Neural progenitor cell (in vitro differentiated cells): ENCODE data around the gene MATN4. TPM values are rescaled to one million over a fixed set of nuclear protein-coding genes. Genes with fewer than 3 reads are reported as not detected.

Experiments used
- DNase-seq: peaks from one replicate; pipeline ENCODE4 v3.0.0-alpha.2; 2016; ENCODE audit warnings: low spot score
- H2AFZ ChIP-seq: fragments of 200-600 bp; sonication (generic); replicated peaks from 2 replicates; pipeline ENCODE4 v1.6.1; 2016; ENCODE audit warnings: antibody characterized with exemption
- H3F3A ChIP-seq: fragments of 200-600 bp; sonication (generic); 2 replicates; pipeline ENCODE4 v1.6.1; 2016; ENCODE audit warnings: antibody characterized with exemption, low read depth
- H3K27ac ChIP-seq: fragments of 200-600 bp; sonication (generic); 2 replicates; pipeline ENCODE4 v1.5.1; 2016; ENCODE audit warnings: mild to moderate bottlenecking
- H3K27me3 ChIP-seq: fragments of 200-600 bp; sonication (generic); 2 replicates; pipeline ENCODE4 v1.6.1; 2016; ENCODE audit warnings: mild to moderate bottlenecking, moderate library complexity
- H3K36me3 ChIP-seq: fragments of 200-600 bp; sonication (generic); 2 replicates; pipeline ENCODE4 v1.5.1; 2016
- H3K4me1 ChIP-seq: fragments of 200-600 bp; sonication (generic); 2 replicates; pipeline ENCODE4 v1.6.1; 2016; ENCODE audit warnings: mixed run types
- H3K4me2 ChIP-seq: fragments of 200-600 bp; sonication (generic); 2 replicates; pipeline ENCODE4 v1.6.1; 2016
- H3K4me3 ChIP-seq: fragments of 200-600 bp; sonication (generic); 2 replicates; pipeline ENCODE4 v1.5.1; 2016
- H3K79me2 ChIP-seq: fragments of 200-600 bp; sonication (generic); 2 replicates; pipeline ENCODE4 v1.6.1; 2016; ENCODE audit warnings: low read depth
- H3K9ac ChIP-seq: fragments of 200-600 bp; sonication (generic); 2 replicates; pipeline ENCODE4 v1.6.1; 2016
- H3K9me3 ChIP-seq: fragments of 200-600 bp; sonication (generic); 2 replicates; pipeline ENCODE4 v1.5.1; 2016; ENCODE audit warnings: low read depth
- H4K20me1 ChIP-seq: fragments of 200-600 bp; sonication (generic); 2 replicates; pipeline ENCODE4 v1.6.1; 2016; ENCODE audit warnings: low read depth
- H3K27ac Mint-ChIP-seq: 3 replicates; pipeline ENCODE4 v1.8.0; 2021; ENCODE audit warnings: mixed read lengths
- H3K27me3 Mint-ChIP-seq: 2 replicates; pipeline ENCODE4 v1.8.0; 2022; ENCODE audit warnings: low read depth, mild to moderate bottlenecking, inconsistent platforms, moderate library complexity, mixed read lengths; ENCODE audit not compliant: insufficient read depth
- H3K36me3 Mint-ChIP-seq: 3 replicates; pipeline ENCODE4 v1.8.0; 2021; ENCODE audit warnings: mixed read lengths
- H3K4me1 Mint-ChIP-seq: 3 replicates; pipeline ENCODE4 v1.8.0; 2021; ENCODE audit warnings: mixed read lengths
- H3K4me3 Mint-ChIP-seq: 3 replicates; pipeline ENCODE4 v1.8.0; 2021; ENCODE audit warnings: mild to moderate bottlenecking, moderate library complexity, mixed read lengths
- H3K9me3 Mint-ChIP-seq: 3 replicates; pipeline ENCODE4 v1.8.0; 2020; ENCODE audit warnings: mixed read lengths
- CTCF ChIP-seq: fragments of 200-600 bp; sonication (generic); IDR thresholded peaks from 2 replicates; pipeline ENCODE4 v1.5.1; 2017; ENCODE audit warnings: antibody characterized with exemption, mild to moderate bottlenecking
- EZH2 ChIP-seq: fragments of 200-600 bp; sonication (generic); IDR thresholded peaks from 2 replicates; pipeline ENCODE4 v1.6.1; 2017; ENCODE audit warnings: antibody characterized with exemption, mild to moderate bottlenecking, moderate library complexity
- EZH2phosphoT487 ChIP-seq: fragments of 200-600 bp; sonication (generic); IDR thresholded peaks from 2 replicates; pipeline ENCODE4 v1.6.1; 2017; ENCODE audit warnings: antibody characterized with exemption
- total RNA-seq: library from RNA; depleted of rRNA; stranded (reverse); fragments of >200 nt; gene quantifications from 2 replicates; pipeline ENCODE4 v1.2.3, GENCODE V29; 2015; ENCODE audit warnings: low replicate concordance

The MATN4 gene
- total RNA-seq, 1 donor from 2014 or later, result not detected

DNA sequence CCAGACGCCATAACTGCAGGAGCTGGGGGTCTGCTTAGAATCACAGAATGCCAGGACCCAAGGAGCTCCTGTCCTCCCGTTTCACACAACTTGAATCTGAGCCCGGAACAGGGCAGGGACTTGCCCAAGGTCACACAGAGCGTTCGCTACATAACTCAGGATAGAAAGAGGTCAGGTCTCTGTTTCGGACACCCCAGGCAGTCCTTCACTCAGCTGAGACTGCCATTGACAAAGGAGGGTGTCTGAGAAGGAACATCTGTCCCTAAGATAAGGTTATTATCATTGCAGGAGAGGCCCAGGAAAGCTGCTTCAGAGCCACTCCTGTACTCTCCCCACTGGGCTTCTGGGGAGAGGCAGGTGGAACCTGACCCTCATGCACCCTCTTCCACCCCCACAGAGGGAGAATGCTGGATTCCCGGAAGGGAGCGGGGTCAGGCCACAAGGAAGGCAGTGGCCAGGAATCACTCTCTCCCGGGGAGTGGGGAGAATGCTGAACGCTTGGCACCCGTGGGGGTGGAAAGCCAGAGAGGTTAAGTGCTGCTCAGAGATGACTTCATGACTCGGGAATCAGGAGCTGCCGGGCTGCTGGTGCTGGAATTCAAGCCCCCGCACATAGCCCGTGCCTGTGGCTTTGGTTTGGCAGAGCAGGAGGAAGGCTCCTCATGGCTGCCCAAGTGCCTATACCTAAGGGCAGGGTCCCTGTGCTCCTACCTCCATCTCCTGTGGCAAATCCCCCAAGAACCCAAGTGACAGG, 29.4 kb upstream of the MATN4 start:
- Histone ChIP-seq H3K79me2 (peaks cover 10% of the 10 kb centered on the region), H3K4me3 (no peak overlapping the region), H4K20me1 (peaks cover 8% of the 10 kb centered on the region), H3K9ac (no peak overlapping the region), H3K4me1 (peaks cover 43% of the 10 kb centered on the region), H2AFZ (no peak overlapping the region), H3K27ac (no peak overlapping the region), H3K27me3 (no peaks in the 10 kb centered on the region), H3K36me3 (no peaks in the 10 kb centered on the region), H3K4me2 (no peak overlapping the region), H3F3A (peaks cover 31% of the 10 kb centered on the region), H3K9me3 (no peaks in the 10 kb centered on the region)
- Mint-ChIP-seq H3K36me3 (no peaks in the 10 kb centered on the region), H3K27me3 (peaks cover 2% of the 10 kb centered on the region), H3K4me1 (peaks cover 59% of the 10 kb centered on the region), H3K4me3 (no peak overlapping the region), H3K9me3 (no peaks in the 10 kb centered on the region), H3K27ac (peak overlapping the region; percentile 16)
- no peak for DNase-seq
- TF ChIP-seq EZH2, result no peak
- no peak for TF ChIP-seq CTCF
- TF ChIP-seq EZH2phosphoT487, result no peak

DNA sequence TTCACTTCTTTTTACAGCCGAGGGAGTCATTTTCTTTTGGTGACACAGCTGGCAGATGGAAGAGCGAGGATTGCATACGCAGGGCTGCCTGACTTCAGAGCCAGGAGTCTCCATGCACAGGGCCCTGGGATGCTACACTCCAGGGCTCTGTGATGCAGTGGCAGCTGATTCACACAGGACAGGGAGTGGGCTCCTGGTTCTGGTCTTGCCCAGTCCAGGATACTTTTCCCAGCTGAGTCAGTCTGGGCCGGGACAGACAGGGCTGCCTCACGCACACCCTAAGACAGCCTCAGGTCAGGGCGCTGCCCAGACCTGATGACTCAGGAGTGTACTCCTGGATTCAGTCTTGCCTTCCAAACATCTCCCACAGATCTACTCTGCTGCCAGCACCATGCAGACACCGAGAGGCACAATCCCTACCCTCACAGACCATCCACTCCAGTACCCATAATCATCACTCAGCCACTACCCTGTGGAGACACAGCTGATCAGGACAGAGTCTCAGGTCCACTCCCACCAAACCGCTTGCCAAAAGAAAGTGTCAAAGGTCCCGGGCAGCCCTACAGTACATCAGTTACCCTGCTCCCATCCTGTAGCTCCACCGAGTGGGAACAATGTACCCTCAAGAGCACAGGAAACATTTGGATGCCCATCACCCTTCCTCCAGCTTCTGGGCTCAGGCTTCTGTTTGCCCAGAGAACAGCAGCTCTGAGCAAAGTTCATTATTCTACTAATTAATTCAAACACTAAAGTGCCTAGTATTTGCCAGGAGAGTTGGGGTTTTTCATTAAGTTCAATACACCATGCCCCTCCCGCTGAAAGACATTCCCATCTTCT, 28.6 kb upstream of the MATN4 start:
- H3K4me1 Mint-ChIP-seq, result peaks cover 51% of the 10 kb centered on the region
- H3K27ac Mint-ChIP-seq, result peak overlapping the region; percentile 16
- Histone ChIP-seq H3K27me3 (no peaks in the 10 kb centered on the region), H3K79me2 (peaks cover 10% of the 10 kb centered on the region), H3K27ac (no peak overlapping the region), H3K4me2 (no peak overlapping the region), H2AFZ (no peak overlapping the region), H3K9ac (no peak overlapping the region), H3K4me3 (no peak overlapping the region), H4K20me1 (peaks cover 7% of the 10 kb centered on the region), H3F3A (peaks cover 24% of the 10 kb centered on the region), H3K9me3 (no peaks in the 10 kb centered on the region), H3K4me1 (peaks cover 35% of the 10 kb centered on the region), H3K36me3 (no peaks in the 10 kb centered on the region)
- no peak for DNase-seq
- TF ChIP-seq CTCF (no peak), EZH2phosphoT487 (no peak), EZH2 (no peak)
- H3K27me3 Mint-ChIP-seq, result peaks cover 2% of the 10 kb centered on the region
- no peaks in the 10 kb centered on the region for H3K36me3 Mint-ChIP-seq
- H3K4me3 Mint-ChIP-seq, result no peak overlapping the region
- no peaks in the 10 kb centered on the region for H3K9me3 Mint-ChIP-seq

DNA sequence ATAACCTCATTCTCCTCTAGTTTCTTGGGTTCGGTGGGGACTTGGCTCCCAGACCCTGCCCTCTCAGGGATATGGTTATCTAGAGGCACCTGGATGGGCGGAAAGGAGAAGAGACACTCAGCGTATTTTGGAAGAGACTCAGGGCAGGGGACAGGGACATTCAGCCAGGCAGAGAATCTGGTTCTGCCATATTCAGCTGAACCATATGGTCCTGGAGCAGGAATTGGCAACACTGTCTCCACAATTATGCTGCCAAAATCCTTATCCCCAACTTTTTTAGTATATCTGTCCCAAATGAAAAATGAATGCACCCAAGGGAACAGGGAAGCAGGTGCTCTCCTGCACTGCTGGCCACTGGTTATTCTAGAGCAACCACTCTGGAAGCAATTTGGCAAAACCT, 22.4 kb upstream of the MATN4 start:
- no peaks in the 10 kb centered on the region for H3K27me3 ChIP-seq
- Mint-ChIP-seq H3K36me3 (no peaks in the 10 kb centered on the region), H3K9me3 (no peaks in the 10 kb centered on the region), H3K27me3 (no peaks in the 10 kb centered on the region), H3K4me3 (no peak overlapping the region), H3K27ac (no peak overlapping the region), H3K4me1 (peaks cover 5% of the 10 kb centered on the region)
- H3K4me3 ChIP-seq, result no peak overlapping the region
- H3K36me3 ChIP-seq, result no peaks in the 10 kb centered on the region
- no peak overlapping the region for H3K9ac ChIP-seq
- peaks cover 10% of the 10 kb centered on the region for H3F3A ChIP-seq
- TF ChIP-seq CTCF, result no peak
- no peak for TF ChIP-seq EZH2
- TF ChIP-seq EZH2phosphoT487, result no peak
- no peak overlapping the region for H2AFZ ChIP-seq
- no peak for DNase-seq
- no peaks in the 10 kb centered on the region for H4K20me1 ChIP-seq
- H3K79me2 ChIP-seq, result no peaks in the 10 kb centered on the region
- H3K27ac ChIP-seq, result no peak overlapping the region
- H3K4me1 ChIP-seq, result peaks cover 9% of the 10 kb centered on the region
- no peaks in the 10 kb centered on the region for H3K9me3 ChIP-seq
- H3K4me2 ChIP-seq, result no peak overlapping the region
